ENCODE results near the gene HDX.

DNA sequence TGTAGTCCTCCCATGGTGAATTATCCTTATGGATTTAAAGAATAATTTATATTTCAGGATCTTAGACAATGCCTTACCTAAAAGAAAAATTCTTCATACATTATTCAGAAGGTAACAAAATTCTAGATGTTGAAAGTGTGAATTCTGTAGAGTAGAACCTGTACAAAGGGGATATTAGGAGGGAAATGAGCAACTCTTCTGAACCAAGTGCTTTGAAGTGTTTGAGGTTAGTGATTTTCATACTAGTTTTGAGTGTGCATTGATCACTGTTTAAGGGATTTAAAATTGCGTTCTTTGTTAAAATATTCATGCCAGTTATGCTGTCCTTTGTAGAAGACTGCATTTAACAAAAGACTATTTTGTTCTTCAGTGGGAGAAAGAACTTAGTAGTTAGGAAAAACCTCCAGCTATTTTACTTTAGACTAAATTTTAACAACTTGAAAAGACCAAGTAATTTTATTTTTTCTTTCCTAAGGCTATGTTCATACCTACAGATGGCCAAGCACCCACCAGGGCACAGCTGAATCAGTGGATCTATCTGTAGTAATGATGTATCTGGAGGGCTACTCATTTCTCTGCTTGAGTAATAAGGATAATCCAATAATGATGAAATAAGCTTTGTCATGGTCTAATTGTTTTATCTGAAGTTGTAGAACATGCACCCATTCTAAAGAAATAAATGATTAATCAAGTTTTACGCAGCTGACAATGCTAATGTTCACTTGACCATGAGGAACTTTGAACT lies 180.0 kb downstream of the HDX start:
- TF ChIP-seq POLR2A (IDR thresholded peaks at IDR 0.05; ENCODE audit: low read depth, low read length) (no peak), POLR2AphosphoS5 (IDR thresholded peaks at IDR 0.05; ENCODE audit: low read depth, low read length) (no peak), SPI1 (IDR thresholded peaks at IDR 0.05; ENCODE audit: low read depth, low read length) (no peak), TAF1 (IDR thresholded peaks at IDR 0.05; ENCODE audit: low read depth, low read length) (no peak), PAX5 (IDR thresholded peaks at IDR 0.05; ENCODE audit: insufficient read depth, low read length, severe bottlenecking) (no peak), POU2F2 (IDR thresholded peaks at IDR 0.05; ENCODE audit: low read depth, low read length) (no peak)
